H9 (cell line): ENCODE measurements around the gene PPP1R7. TPM values are rescaled to one million over a fixed set of nuclear protein-coding genes. Genes with fewer than 3 reads are reported as not detected.

Source experiments
- DNase-seq: peaks from one replicate; pipeline ENCODE4 v3.0.0-alpha.2; 2017
- H2AFZ ChIP-seq: one replicate; pipeline ENCODE4 v1.6.1; 2013; ENCODE audit warnings: mild to moderate bottlenecking, low read length, control low read depth, moderate library complexity
- H2AK5ac ChIP-seq: 2 replicates; pipeline ENCODE4 v1.6.1; 2013; ENCODE audit warnings: low read length, control low read depth, mixed read lengths; ENCODE audit not compliant: insufficient read length
- H2BK120ac ChIP-seq: one replicate; pipeline ENCODE4 v1.6.1; 2013; ENCODE audit warnings: low read depth, mild to moderate bottlenecking, low read length, control low read depth, inconsistent platforms; ENCODE audit not compliant: poor library complexity, severe bottlenecking
- H2BK12ac ChIP-seq: 2 replicates; pipeline ENCODE4 v1.6.1; 2013; ENCODE audit warnings: low read length, control low read depth, mixed read lengths, low read depth; ENCODE audit not compliant: insufficient read length
- H2BK15ac ChIP-seq: 2 replicates; pipeline ENCODE4 v1.6.1; 2013; ENCODE audit warnings: low read depth, low read length, control low read depth
- H2BK20ac ChIP-seq: one replicate; pipeline ENCODE4 v1.6.1; 2013; ENCODE audit warnings: low read depth, mild to moderate bottlenecking, low read length, control low read depth, inconsistent platforms; ENCODE audit not compliant: poor library complexity, severe bottlenecking
- H2BK5ac ChIP-seq: 2 replicates; pipeline ENCODE4 v1.6.1; 2013; ENCODE audit warnings: low read length, control low read depth, mixed read lengths; ENCODE audit not compliant: insufficient read length
- H3K14ac ChIP-seq: 2 replicates; pipeline ENCODE4 v1.6.1; 2013; ENCODE audit warnings: low read length, control low read depth; ENCODE audit not compliant: insufficient read depth
- H3K18ac ChIP-seq: 2 replicates; pipeline ENCODE4 v1.6.1; 2013; ENCODE audit warnings: low read depth, mild to moderate bottlenecking, mixed read lengths, low read length, control low read depth; ENCODE audit not compliant: insufficient read length
- H3K23ac ChIP-seq: 2 replicates; pipeline ENCODE4 v1.6.1; 2013; ENCODE audit warnings: low read length, control low read depth, mixed read lengths, low read depth; ENCODE audit not compliant: insufficient read length
- H3K23me2 ChIP-seq: 2 replicates; pipeline ENCODE4 v1.6.1; 2013; ENCODE audit warnings: low read depth, mild to moderate bottlenecking, mixed read lengths, low read length, control low read depth; ENCODE audit not compliant: insufficient read length, poor library complexity, severe bottlenecking
- H3K27ac ChIP-seq: 2 replicates; pipeline ENCODE4 v1.5.1; 2013; ENCODE audit warnings: low read length, control low read depth, mixed read lengths, low read depth; ENCODE audit not compliant: insufficient read length
- H3K27me3 ChIP-seq: 2 replicates; pipeline ENCODE4 v1.6.1; 2013; ENCODE audit warnings: low read length, control low read depth, inconsistent platforms; ENCODE audit not compliant: insufficient read depth
- H3K4ac ChIP-seq: 2 replicates; pipeline ENCODE4 v1.6.1; 2013; ENCODE audit warnings: low read depth, mild to moderate bottlenecking, control low read depth, inconsistent platforms, low read length, moderate library complexity
- H3K4me1 ChIP-seq: 2 replicates; pipeline ENCODE4 v1.6.1; 2013; ENCODE audit warnings: low read length, control low read depth, inconsistent platforms; ENCODE audit not compliant: insufficient read depth
- H3K4me2 ChIP-seq: 2 replicates; pipeline ENCODE4 v1.6.1; 2013; ENCODE audit warnings: low read length, control low read depth, mixed read lengths; ENCODE audit not compliant: insufficient read length, insufficient read depth
- H3K56ac ChIP-seq: 2 replicates; pipeline ENCODE4 v1.6.1; 2013; ENCODE audit warnings: low read depth, mild to moderate bottlenecking, mixed read lengths, low read length, control low read depth; ENCODE audit not compliant: insufficient read length
- H3K79me1 ChIP-seq: 2 replicates; pipeline ENCODE4 v1.6.1; 2013; ENCODE audit warnings: low read depth, mild to moderate bottlenecking, moderate library complexity, low read length, control low read depth, inconsistent platforms; ENCODE audit not compliant: insufficient read depth, poor library complexity, severe bottlenecking
- H3K79me2 ChIP-seq: 2 replicates; pipeline ENCODE4 v1.6.1; 2013; ENCODE audit warnings: low read length, control low read depth, inconsistent platforms; ENCODE audit not compliant: insufficient read depth
- H3K9ac ChIP-seq: 2 replicates; pipeline ENCODE4 v1.6.1; 2013; ENCODE audit warnings: low read length, control low read depth, mixed read lengths; ENCODE audit not compliant: insufficient read length; ENCODE audit errors: extremely low read depth
- H3K9me3 ChIP-seq: one replicate; pipeline ENCODE4 v1.6.1; 2013; ENCODE audit warnings: low read depth, low read length, inconsistent platforms; ENCODE audit not compliant: control insufficient read depth
- H3T11ph ChIP-seq: one replicate; pipeline ENCODE4 v1.6.1; 2013; ENCODE audit warnings: mild to moderate bottlenecking, low read length, control low read depth, inconsistent platforms
- H4K20me1 ChIP-seq: one replicate; pipeline ENCODE4 v1.6.1; 2013; ENCODE audit not compliant: control insufficient read depth, insufficient read length, insufficient read depth
- H4K5ac ChIP-seq: 2 replicates; pipeline ENCODE4 v1.6.1; 2013; ENCODE audit warnings: low read depth, mild to moderate bottlenecking, mixed read lengths, low read length, control low read depth; ENCODE audit not compliant: insufficient read length
- H4K8ac ChIP-seq: replicated peaks from 2 replicates; pipeline ENCODE4 v1.6.1; 2013; ENCODE audit warnings: low read length, control low read depth, mixed read lengths, low read depth; ENCODE audit not compliant: insufficient read length
- H4K91ac ChIP-seq: 2 replicates; pipeline ENCODE4 v1.6.1; 2013; ENCODE audit warnings: low read depth, mild to moderate bottlenecking, moderate library complexity, mixed read lengths, low read length, control low read depth; ENCODE audit not compliant: insufficient read length
- H3K27ac Mint-ChIP-seq, 3 experiments: 2 replicates in 2 of 3; 3 replicates in 1 of 3; pipeline ENCODE4 v1.8.0; 2020 to 2021; ENCODE audit warnings: mixed read lengths in 3 of 3, mild to moderate bottlenecking in 1 of 3, moderate library complexity in 1 of 3
- H3K27me3 Mint-ChIP-seq: 2 replicates; pipeline ENCODE4 v1.8.0; 2021; ENCODE audit warnings: low read depth, mild to moderate bottlenecking, moderate library complexity, mixed read lengths
- H3K36me3 Mint-ChIP-seq, 3 experiments: 2 replicates in 2 of 3; 3 replicates in 1 of 3; pipeline ENCODE4 v1.8.0; 2020 to 2021; ENCODE audit warnings: low read depth in 3 of 3, mixed read lengths in 3 of 3; ENCODE audit not compliant: insufficient read depth in 1 of 3
- H3K4me1 Mint-ChIP-seq, 2 experiments: 2 replicates each; pipeline ENCODE4 v1.8.0; 2020; ENCODE audit warnings: mixed read lengths in 2 of 2
- H3K4me3 Mint-ChIP-seq, 2 experiments: 2 replicates in 1 of 2; 3 replicates in 1 of 2; pipeline ENCODE4 v1.8.0; 2020 to 2021; ENCODE audit warnings: mild to moderate bottlenecking in 2 of 2, mixed read lengths in 2 of 2, moderate library complexity in 1 of 2
- H3K9me3 Mint-ChIP-seq, 2 experiments: 2 replicates in 1 of 2; 3 replicates in 1 of 2; pipeline ENCODE4 v1.8.0; 2020; ENCODE audit warnings: mild to moderate bottlenecking in 2 of 2, mixed read lengths in 2 of 2, moderate library complexity in 1 of 2
- WGBS: extraction: QIAGEN DNeasy Blood & Tissue Kit; methylation state at CpG from one replicate; pipeline ENCODE4 v1.1.7; 2013; ENCODE audit warnings: missing lambda C conversion rate, low lambda C conversion rate, mixed read lengths; ENCODE audit not compliant: insufficient read length; ENCODE audit errors: extremely low coverage; 5-methylcytosine and 5-hydroxymethylcytosine counted together
- total RNA-seq: library from RNA; stranded (reverse); gene quantifications from 2 replicates; pipeline ENCODE4 v1.2.1, GENCODE V29; 2021
- TF ChIP-seq, protein P1 (sequence below): fragments of 200-600 bp; sonication (generic); conservative IDR thresholded peaks from 3 replicates; pipeline ENCODE4 v1.8.0; 2021; ENCODE audit warnings: antibody characterized with exemption, mild to moderate bottlenecking

PPP1R7 gene
- total RNA-seq, 1 experiment from 2014 or later: 60.2 TPM

DNA sequence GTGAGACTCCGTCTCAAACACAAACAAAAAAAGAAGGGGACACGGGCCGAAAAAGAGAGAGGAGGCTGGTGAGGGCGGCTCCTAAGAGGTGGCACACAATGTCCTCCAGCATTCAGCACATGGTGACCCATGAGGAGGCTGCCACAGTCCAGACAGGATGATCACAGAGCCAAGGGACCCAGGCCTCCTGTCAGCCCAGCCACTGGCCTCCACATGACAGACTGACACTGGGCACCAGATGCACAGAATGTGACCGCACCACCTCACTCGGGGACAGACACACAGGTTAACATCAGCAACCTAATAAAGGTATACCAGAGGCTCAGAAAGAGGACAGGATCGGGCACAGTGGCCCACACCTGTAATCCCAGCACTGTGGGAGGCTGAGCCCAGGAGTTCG is 22.0 kb upstream of the PPP1R7 start:
- Histone ChIP-seq H2BK120ac (no peak overlapping the region), H3K14ac (no peak overlapping the region), H2AK5ac (no peak overlapping the region), H3K4ac (no peak overlapping the region), H3K27ac (no peak overlapping the region), H3K79me1 (no peaks in the 10 kb centered on the region), H2BK15ac (no peak overlapping the region), H4K91ac (no peak overlapping the region), H3K4me1 (no peaks in the 10 kb centered on the region), H3K23me2 (no peaks in the 10 kb centered on the region), H3T11ph (no peak overlapping the region), H3K23ac (no peak overlapping the region), H2AFZ (no peak overlapping the region), H3K79me2 (no peaks in the 10 kb centered on the region), H4K8ac (no peak overlapping the region), H4K20me1 (no peaks in the 10 kb centered on the region), H2BK5ac (no peak overlapping the region), H3K18ac (no peak overlapping the region), H2BK20ac (no peak overlapping the region), H3K9me3 (no peaks in the 10 kb centered on the region), H3K56ac (no peak overlapping the region), H3K9ac (no peak overlapping the region), H3K4me2 (no peak overlapping the region), H4K5ac (no peak overlapping the region), H2BK12ac (no peak overlapping the region), H3K27me3 (no peaks in the 10 kb centered on the region)
- peak overlapping the region in 1 of 3 experiments; percentile 49; a peak in 1 of 7 replicates for H3K27ac Mint-ChIP-seq
- H3K36me3 Mint-ChIP-seq: peaks cover 11 to 43% (median 24%) of the 10 kb centered on the region in 3 experiments; a peak in 6 of 7 replicates
- H3K4me3 Mint-ChIP-seq: no peak overlapping the region
- no CpG with 5 or more reads among the region's 8 CpGs for WGBS
- no peak for DNase-seq
- H3K9me3 Mint-ChIP-seq: no peaks in the 10 kb centered on the region
- H3K27me3 Mint-ChIP-seq: no peaks in the 10 kb centered on the region
- TF ChIP-seq, protein P1, sequence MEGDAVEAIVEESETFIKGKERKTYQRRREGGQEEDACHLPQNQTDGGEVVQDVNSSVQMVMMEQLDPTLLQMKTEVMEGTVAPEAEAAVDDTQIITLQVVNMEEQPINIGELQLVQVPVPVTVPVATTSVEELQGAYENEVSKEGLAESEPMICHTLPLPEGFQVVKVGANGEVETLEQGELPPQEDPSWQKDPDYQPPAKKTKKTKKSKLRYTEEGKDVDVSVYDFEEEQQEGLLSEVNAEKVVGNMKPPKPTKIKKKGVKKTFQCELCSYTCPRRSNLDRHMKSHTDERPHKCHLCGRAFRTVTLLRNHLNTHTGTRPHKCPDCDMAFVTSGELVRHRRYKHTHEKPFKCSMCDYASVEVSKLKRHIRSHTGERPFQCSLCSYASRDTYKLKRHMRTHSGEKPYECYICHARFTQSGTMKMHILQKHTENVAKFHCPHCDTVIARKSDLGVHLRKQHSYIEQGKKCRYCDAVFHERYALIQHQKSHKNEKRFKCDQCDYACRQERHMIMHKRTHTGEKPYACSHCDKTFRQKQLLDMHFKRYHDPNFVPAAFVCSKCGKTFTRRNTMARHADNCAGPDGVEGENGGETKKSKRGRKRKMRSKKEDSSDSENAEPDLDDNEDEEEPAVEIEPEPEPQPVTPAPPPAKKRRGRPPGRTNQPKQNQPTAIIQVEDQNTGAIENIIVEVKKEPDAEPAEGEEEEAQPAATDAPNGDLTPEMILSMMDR: no peak
- H3K4me1 Mint-ChIP-seq: no peaks in the 10 kb centered on the region
